ENCODE measurements around the gene AIFM3.

The AIFM3 gene

DNA sequence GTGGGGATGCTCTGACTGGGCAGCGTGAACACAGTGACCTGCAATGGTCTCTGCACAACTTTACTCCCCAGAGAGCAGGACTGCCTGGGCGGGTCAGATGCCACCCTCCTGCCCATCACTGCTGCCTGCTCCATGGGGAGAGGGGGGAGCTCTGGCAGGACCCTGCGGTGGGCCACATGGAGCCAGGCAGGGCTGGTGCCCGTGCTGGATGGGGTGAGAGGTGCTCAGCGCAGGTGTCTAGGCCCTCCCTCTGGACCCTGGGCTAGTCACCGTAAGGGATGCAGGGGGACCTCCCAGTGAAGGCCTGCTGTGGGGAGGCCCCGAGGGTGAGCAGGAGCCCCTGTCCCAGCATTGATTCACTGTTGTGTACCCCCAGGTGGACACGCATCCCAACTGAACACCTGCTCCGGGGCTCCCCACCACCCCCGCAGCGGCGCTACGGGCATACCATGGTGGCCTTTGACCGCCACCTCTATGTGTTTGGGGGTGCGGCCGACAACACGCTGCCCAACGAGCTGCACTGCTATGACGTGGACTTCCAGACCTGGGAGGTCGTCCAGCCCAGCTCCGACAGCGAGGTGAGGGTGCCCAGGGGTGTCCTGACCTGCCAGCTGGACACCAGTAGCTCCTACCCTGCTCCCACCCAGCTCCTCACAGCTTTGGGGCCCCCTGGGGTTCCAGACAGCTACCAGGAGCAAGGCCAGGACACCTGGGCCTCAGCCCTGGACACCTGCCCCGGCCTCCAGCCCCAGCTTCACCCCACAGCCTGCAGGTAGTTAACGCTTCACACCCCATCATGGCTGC is 24.4 kb downstream of the AIFM3 start:
- no peak for DNase-seq (ENCODE audit: low read depth)

DNA sequence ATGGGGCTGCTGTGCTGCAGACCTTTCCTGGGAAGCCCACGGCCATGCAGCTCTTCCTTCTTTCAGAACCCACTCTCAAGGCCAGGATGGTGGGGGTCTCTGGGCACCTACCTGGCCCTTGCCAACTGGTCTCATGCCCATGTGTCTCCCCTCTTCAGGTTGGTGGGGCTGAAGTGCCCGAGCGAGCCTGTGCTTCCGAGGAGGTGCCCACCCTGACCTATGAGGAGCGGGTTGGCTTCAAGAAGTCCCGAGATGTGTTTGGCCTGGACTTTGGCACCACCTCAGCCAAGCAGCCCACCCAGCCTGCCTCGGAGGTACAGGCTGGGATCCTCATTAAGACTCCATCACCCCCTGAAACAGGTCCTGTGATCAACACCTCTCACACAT is 25.0 kb downstream of the AIFM3 start:
- no peak for DNase-seq (ENCODE audit: low read depth)

DNA sequence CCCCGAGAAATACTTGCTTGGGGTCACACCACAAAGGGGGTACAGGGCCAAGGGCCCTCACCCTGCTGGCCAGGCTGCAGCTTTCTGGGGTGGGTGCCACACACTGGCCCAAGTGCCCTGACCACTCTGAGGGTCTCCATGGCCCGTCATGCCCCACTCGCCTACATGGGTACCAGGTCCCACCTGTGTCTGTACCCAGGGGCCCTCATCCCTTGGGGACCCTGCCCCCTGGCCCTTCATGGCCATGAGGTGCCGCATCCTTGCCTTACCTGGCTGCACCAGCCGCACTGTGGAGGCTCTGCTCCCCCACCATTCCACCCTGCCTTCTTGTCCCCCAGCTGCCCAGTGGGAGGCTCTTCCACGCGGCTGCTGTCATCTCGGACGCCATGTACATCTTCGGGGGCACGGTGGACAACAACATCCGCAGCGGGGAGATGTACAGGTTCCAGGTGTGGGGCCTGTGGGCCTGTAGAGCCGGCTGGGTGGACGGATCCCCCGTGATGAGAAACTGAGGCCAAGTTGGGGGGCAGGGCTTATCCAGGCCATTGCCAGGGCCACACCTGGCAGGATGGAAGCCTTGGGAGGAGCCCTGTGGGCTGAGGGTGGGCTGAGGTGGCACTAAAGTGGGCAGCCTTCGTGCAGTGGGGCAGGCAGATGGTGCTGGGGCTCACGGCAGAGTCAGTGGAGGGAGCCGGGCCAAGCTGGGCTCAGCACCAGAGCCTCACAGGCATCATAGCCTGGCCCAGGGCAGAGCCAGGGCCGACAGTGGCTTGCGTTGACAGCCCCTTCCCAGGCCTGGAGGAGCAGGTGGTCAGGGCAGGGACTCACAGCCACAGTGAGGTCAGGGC is 25.6 kb downstream of the AIFM3 start:
- no peak for DNase-seq (ENCODE audit: low read depth)

DNA sequence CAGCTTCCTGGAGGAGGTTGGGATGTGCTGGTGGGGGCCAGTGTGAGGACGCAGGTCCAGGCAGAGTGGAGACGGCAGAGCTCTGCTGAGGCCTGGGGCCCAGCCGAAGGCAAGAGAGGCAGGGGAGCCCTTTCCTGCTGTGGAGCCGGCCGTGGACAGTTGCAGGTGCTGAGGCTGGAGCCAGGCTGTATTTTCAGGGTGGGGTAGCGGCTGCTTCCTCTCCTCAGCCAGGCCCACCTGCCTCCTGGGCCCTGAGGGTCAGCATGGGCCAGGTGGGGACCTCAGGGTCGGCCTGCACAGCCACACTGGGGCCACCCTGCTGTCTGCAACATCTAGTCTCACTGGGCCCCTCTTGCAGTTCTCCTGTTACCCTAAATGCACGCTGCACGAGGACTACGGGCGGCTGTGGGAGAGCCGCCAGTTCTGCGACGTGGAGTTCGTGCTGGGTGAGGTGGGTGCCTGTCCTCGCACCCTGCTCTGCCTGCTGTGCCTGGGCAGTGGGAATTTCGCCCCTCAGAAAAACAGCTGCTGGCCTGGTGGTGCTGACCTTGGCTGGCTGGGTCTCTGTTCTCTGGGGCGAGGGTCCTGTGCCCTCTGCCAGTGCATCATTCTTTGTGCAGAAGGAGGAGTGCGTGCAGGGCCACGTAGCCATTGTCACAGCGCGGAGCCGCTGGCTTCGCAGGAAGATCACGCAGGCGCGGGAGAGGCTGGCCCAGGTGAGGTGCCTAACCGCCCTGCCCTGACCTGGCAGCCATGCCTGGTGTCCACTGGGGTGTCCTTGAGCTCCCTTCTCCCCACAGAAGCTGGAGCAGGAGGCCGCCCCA is 26.5 kb downstream of the AIFM3 start:
- DNase-seq (ENCODE audit: low read depth): no peak

DNA sequence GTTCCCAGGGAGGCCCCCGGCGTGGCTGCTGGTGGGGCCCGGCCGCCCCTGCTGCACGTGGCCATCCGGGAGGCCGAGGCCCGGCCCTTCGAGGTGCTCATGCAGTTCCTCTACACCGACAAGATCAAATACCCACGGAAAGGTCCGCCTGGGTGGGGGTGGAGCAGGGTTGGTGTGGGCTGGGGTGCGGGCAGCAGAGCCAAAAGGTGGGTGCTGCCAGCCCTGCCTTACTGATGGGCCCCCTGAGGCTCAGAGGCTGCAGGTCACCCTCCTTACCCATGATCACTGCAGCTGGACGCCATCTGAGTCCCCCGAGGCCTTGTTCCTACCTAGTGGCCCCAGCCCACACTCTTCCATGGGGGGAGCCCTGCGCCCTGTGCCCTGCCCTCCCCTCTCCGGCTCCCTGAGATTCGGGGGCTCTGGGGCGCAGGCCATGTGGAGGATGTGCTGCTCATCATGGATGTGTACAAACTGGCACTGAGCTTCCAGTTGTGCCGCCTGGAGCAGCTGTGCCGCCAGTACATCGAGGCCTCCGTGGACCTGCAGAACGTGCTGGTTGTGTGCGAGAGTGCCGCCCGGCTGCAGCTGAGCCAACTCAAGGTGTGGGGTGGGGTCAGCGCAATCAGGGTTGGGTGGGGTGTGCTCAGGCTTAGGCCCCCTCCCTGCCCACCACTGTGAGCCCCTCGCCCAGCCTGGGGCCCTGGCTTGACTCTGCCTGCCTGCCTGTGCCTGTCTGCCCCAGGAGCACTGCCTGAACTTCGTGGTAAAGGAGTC is 27.3 kb downstream of the AIFM3 start:
- DNase-seq (ENCODE audit: low read depth): no peak

DNA sequence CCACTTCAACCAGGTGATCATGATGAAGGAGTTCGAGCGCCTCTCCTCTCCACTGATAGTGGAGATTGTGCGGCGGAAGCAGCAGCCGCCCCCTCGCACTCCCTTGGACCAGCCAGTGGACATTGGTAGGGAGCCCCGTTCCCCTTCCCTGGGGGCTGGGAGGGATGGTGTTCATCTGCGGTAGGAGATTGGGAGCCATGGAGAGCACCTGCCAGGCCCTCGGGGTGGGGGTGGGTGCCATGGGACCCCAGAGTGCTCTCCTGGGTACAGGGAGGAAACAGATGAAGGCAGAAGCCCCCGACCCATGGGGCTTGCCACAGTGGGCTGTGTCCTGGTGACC is 27.8 kb downstream of the AIFM3 start:
- no peak for DNase-seq (ENCODE audit: low read depth)

DNA sequence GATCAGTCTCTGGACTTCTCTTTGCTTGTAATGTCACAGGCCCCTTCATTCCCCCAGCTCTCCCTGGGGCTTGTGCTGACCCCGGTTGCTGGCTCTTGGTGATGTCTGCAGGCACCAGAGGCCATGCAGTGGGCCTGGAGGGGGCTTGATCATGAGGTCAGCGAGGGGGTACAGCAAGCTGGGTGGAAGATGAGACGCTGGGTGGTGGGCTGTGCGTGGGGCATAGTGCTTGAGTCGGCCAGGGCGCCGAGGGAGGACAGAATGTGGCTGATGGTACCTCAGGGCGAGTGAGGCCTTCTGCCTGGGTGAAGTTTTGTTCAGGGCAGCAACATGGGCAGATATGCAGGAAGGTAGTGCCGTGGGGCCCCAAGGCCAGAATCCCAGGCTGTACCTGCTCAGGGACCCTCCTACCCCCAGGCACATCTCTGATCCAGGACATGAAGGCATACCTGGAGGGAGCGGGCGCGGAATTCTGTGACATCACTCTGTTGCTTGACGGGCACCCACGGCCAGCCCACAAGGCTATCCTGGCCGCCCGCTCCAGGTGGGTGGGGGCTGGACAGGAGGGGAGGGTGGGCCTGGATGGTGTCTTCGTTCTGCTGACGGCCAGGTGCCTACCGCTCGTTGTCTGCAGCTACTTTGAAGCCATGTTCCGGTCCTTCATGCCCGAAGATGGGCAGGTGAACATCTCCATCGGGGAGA is 28.4 kb downstream of the AIFM3 start:
- no peak for DNase-seq (ENCODE audit: low read depth)

DNA sequence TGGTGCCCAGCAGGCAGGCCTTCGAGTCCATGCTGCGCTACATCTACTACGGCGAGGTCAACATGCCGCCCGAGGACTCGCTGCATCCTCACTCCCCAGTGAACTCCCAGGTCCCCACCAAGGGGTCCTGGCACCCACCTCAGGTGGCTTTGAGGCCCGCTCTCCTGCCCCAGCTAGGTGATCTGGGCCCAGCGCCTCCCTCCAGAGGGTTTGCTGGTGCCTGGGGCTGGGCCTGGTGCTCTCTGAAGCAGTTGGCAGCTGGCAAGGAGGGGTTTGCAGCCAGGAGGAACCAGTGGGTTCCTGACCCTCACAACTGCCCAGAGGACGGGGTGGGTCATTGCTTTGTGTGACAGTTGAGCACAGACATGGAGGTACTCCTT is 29.0 kb downstream of the AIFM3 start:
- DNase-seq (ENCODE audit: low read depth): no peak

DNA sequence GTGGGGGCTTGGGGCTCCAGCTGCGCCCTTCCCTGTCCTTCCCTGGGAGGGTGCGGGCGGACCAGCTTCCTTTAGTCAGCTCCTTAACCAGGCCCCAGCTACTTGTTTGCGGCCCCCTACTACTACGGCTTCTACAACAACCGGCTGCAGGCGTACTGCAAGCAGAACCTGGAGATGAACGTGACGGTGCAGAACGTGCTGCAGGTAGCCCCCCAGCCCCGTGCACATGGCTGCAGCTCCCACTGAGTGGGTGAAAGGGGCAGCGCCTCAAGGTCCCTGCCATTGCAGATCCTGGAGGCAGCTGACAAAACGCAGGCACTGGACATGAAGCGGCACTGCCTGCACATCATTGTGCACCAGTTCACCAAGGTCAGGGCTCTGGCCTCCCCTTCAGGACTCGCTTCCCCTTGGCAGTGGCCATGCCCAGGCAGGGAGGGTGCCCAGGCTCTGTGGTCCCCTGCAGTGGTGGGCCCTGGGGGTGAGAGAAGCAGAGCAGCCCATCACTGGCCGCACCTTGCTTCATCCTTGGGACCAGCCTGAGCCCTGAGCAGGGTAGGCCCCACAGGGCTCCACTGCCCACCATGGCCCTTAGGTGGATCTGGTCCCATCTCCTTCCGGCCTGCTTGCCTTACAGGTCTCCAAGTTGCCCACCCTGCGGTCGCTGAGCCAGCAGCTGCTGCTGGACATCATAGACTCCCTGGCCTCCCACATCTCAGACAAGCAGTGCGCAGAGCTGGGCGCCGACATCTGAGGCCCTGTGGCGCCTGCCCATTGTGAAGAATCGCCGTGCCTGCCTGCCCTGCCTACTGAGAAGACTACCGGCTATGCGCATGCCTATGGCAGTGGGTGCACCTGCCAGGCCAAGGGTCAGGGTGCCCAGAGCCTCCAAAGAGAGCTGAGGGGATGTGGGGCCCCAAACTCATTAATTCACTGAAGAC is 29.8 kb downstream of the AIFM3 start:
- DNase-seq (ENCODE audit: low read depth): no peak

DNA sequence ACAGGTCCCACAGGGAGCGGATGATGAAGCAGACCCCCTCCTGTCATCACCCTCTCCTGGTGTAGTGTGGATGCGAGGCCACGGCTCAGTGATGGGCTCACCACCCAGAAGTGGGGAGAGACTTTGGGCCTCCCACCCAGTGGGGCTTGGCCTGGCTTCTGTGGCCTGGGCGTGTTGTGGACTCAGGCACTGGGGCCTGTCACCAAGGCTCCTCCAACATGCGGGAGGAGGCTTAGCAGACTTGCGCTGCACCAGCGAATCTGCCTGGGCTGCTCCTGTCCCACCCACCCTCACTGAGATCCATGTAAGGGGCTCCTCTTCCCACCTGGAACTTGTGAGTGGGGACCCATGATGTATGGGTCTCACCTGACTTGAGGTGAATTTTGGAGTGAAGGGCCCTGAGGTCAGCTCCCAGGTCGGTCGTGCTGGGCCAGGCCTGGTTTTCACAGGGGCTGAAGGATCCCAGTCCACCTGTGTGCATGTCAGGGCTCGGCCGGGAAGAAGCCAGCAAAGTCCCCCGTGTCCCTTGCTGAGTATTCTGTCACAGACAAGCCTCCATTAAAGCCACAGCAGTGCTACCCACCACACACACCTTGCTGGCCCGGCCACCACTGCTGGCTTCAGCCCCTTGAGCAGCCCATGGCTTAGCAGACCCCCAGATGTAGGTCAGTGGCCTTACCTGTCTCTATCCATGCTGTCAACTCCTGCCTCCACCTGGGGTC is 30.6 kb downstream of the AIFM3 start:
- no peak for DNase-seq (ENCODE audit: low read depth)

DNA sequence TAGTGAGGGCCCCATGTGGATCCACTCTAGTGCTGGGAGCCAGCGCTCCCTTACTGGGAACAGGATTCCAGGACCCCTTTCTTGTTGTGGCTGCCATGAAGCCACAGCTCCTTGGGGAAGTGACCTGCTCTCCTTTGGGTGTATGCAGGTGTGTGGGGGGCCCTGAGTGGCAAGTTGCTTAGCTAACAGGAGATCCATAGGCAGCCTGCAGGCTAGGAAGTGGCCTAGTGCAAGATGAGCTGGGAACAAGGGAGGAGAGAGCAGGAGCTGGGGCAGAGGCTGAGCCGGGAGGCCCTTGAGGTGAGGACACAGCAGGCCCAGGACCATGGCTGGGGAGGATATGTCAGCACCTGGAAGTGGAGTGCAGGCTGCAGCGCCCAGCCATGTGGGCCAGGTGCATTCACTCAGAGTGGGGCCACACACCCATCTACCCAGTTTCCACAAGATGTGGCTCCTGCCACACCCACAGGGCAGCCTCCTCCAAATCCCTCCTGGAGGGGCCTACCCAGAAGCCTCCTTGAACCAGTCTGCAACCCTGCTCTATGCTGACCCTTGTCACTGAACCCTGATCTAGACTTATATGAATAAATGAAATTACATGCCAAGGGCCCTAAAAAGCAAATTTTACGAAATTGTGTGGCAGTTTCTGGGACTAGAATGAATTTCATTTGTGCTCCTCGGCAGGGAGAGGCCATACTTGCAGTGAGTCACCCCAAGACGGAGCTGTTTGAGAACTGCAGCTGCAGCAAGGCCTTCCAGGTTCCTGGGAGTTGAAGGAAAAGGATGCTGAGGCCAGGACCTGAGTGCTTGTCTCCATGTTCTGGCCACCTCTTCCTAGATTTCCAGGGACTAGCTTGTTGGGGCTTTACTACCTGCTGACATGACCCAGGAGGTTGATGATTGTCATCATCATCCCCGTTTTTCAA is 31.6 kb downstream of the AIFM3 start:
- DNase-seq (ENCODE audit: low read depth): peak; percentile 53

DNA sequence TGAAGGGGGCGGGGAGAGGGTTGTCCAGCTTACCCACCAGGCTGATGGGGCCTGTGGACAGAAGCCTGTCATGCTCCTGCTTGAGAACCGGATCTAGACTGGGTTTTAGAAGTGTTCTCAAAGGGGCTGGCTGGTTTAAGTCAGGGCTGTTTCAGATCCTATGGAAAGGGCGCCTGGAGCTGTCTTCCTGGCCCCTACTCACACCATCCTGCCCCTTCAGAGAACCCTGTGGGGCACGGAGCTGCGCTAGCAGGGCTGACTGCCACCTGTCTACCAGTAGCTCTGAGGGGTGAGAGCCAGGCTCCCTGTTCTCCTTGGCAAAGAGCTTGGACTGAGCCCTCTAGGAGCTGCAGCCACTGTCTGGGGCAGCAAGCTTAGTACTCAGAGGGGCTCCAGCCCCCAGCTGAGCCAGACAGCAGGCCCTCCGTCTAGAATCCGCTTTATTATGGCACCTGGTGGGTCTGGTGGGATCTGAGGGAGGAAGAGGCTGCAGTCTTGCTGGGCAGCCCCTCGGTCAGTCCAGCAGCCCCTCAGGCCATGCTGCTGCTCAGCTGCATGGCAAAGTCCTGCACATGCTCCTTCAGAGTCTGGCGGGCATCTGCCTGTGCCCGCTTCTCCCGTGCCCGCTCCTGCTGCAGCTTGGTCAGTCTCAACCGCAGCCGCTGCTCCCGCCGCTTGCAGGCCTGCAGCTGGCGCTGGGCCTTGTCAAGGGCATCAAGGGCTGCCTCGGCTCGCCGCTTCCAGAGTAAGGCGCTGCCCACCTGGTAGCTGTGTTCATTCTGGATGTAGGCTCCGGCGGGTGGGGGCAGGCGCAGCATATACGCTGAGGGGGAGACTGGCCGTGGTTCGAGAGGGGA is 32.5 kb downstream of the AIFM3 start:
- DNase-seq (ENCODE audit: low read depth): no peak

DNA sequence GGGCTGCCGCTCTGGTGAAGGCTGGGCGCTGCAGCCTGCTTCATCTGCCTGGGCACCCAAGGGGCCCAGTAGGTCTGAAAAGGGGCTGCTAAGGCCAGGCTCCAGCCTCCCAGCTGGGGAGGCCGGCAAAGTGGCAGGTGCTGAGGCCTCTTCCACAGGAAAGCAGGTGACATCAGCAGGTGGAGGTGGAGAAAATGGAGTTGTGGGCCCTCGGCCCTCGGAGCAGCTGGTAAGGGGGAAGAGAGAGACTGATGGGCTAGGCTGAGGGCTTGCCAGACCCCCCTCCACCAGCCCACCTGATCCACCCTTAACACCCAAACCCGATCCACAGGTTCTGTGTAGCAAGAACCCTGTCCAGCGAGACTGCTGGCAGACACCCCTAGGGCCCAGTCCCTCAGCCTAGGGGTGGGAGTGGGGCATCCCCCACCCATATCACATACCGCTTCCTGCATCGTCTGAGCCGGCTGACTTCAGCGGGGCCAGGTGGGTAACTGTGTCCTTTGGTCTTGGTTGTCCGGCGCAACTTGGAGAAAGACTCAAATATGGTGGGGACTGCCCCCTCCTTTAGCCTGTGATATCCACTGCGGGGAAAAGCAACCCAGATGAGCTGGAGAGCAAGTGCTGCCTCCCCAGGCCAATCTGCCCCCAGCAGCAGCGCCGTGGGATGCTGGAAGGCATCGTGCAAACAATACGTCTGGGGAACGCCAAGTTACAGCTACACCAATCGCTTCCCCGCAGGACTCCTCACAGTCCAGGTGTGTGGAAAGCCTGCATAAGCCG is 33.3 kb downstream of the AIFM3 start:
- no peak for DNase-seq (ENCODE audit: low read depth)

DNA sequence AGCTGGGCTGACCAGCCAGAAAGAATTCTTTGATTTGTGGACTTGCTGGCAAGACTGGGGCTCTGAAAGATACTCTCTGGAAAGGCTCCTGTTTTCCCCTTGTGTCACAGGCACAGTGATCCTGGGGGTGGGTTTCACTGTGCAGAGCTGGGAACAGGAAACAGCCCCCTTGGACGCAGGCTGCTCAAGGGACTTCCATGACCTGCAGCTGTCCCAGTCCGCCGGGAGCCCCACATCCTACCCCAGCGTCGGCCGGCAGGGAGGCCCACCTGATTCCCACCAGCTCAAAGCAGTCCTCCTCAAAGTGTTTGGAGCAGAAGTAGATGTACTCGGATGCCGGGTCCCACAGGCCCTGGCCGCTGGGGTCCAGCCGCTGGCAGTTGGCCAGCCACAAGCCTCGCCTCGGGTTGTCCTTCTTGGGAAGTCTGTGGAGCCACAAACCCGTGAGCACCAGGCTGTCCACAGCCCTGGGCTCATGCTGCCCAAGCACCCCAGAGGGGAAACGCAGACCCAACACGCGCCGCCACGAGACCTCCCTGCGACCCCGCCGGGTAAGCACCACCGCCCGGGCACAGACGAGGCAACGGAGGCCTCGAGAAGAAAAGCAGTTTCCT is 34.0 kb downstream of the AIFM3 start:
- peak; percentile 30 for DNase-seq (ENCODE audit: low read depth)

DNA sequence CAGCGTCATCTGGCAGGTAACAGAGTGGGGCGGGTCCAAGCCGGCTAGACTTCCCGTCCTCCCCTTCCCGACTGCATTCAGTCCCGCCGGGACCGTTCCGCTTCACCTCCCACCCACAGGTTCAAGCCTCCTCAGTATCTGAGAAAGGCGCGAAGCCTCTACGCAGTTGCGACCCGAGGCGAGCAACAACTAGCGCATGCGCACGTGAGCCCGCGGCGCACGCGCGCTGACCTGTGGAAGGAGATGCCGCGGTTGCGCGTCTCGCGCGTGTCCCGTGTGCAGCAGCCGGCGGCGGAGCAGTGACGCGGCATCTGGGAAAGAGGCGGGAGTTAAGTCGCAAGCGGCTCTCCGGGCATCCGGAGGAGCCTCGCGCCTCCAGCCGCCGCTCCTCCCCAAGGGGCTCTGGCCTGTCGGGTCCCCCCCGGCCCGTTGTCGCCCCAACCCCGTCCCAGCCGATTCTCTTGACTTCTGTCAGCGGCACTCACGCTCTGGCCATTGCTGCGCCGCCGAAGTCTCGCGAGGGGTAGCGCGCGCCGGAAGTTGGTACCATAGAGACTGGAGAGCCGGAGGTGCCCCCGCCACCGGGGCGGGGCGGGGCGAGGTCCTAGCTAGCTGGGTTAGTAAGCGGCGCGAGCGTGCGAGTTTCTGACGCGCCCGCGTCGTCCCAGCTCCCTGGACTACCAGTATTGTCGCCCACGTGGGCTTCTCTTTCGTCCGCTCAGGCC is 34.7 kb downstream of the AIFM3 start, which contains the start of gene THAP7:
Gene THAP7 (minus strand): TSS at position 518 of the 725 bp plus-strand sequence. CDS start 207 bp downstream, at position 311.
- peak; percentile 95 for DNase-seq (ENCODE audit: low read depth)

Data from ELR (cell line).